CD4-positive, alpha-beta T cell (primary cell): ENCODE measurements around the gene YBX1. TPM values are rescaled to one million over a fixed set of nuclear protein-coding genes. Genes with fewer than 3 reads are reported as not detected.

Source experiments
- ATAC-seq: fragments of 200-7000 bp; cut with Tn5 transposase; one replicate; pipeline ENCODE4 v1.10.0; 2022; ENCODE audit warnings: mild to moderate bottlenecking; ENCODE audit not compliant: poor library complexity
- CTCF ChIA-PET: fragments of 350-600 bp; sonication (Branson Sonifier 250); formaldehyde crosslinking; loops from one replicate; lab custom pipeline; 2021; ENCODE audit warnings: antibody characterized with exemption, inconsistent platforms; lab: Charles Lee
- POLR2A ChIA-PET: fragments of 350-600 bp; sonication (Branson Sonifier 250); formaldehyde crosslinking; loops from one replicate; lab custom pipeline; 2021; ENCODE audit warnings: antibody characterized with exemption, inconsistent platforms; lab: Charles Lee
- DNase-seq, 14 experiments: peaks; one replicate each; pipeline ENCODE4 v3.0.0-alpha.2; 2013 to 2020; ENCODE audit warnings: mixed read lengths in 2 of 14
- H3K27ac ChIP-seq, 2 donors: one replicate each; pipeline versions ENCODE4 v1.5.1 to v1.7.0; 2013; ENCODE audit warnings: low read length in 2 of 2, low read depth in 1 of 2, mild to moderate bottlenecking in 1 of 2
- H3K27me3 ChIP-seq, 2 experiments: 1 replicate in 1 of 2; 2 replicates in 1 of 2; pipeline versions ENCODE4 v1.6.1 to v1.7.0; 2013; ENCODE audit warnings: low read length in 2 of 2, control low read depth in 1 of 2, mild to moderate bottlenecking in 1 of 2, moderate library complexity in 1 of 2; ENCODE audit not compliant: insufficient read depth in 2 of 2, control insufficient read depth in 1 of 2
- H3K36me3 ChIP-seq: one replicate; pipeline ENCODE4 v1.6.1; 2013; ENCODE audit warnings: low read length, control low read depth; ENCODE audit not compliant: insufficient read depth
- H3K4me1 ChIP-seq: one replicate; pipeline ENCODE4 v1.6.1; 2013; ENCODE audit warnings: low read length, control low read depth; ENCODE audit not compliant: insufficient read depth
- H3K4me3 ChIP-seq: one replicate; pipeline ENCODE4 v1.5.1; 2013; ENCODE audit warnings: mild to moderate bottlenecking, low read length, moderate library complexity
- H3K9me3 ChIP-seq, 2 experiments: 1 replicate in 1 of 2; 2 replicates in 1 of 2; pipeline versions ENCODE4 v1.6.1 to v1.7.0; 2013; ENCODE audit warnings: low read length in 2 of 2, mild to moderate bottlenecking in 2 of 2, control low read depth in 1 of 2, moderate library complexity in 1 of 2; ENCODE audit not compliant: control insufficient read depth in 1 of 2, insufficient read depth in 1 of 2
- H3K27ac Mint-ChIP-seq: one replicate; pipeline ENCODE4 v1.8.0; 2020; ENCODE audit warnings: mixed read lengths
- H3K27me3 Mint-ChIP-seq: one replicate; pipeline ENCODE4 v1.8.0; 2021; ENCODE audit warnings: mixed read lengths
- H3K36me3 Mint-ChIP-seq: one replicate; pipeline ENCODE4 v1.8.0; 2021; ENCODE audit warnings: low read depth, mixed read lengths
- H3K4me1 Mint-ChIP-seq: one replicate; pipeline ENCODE4 v1.8.0; 2021; ENCODE audit warnings: low read depth, mixed read lengths
- H3K4me3 Mint-ChIP-seq: one replicate; pipeline ENCODE4 v1.8.0; 2020; ENCODE audit warnings: mild to moderate bottlenecking, mixed read lengths
- H3K9me3 Mint-ChIP-seq: one replicate; pipeline ENCODE4 v1.8.0; 2020; ENCODE audit warnings: mixed read lengths
- intact Hi-C, 2 experiments: fragments of 100-400 bp; cut with DNase I in 1 of 2; cut with micrococcal nuclease in 1 of 2; formaldehyde crosslinking; loops; one replicate each; pipeline versions ENCODE4 v1.15.1 to v1.9.0; 2023 to 2025; cut with DNase I, micrococcal nuclease
- total RNA-seq, 174 experiments: library from RNA in 2 of 174; stranded (reverse) in 2 of 174; gene quantifications; one replicate each; pipeline ENCODE4 v1.2.3 and lab custom pipeline; 2021 to 2026
- TF ChIP-seq, protein P1 (sequence below): fragments of 200-600 bp; IDR thresholded peaks from one replicate; pipeline ENCODE4 v1.8.0; 2022; ENCODE audit warnings: antibody characterized with exemption, mild to moderate bottlenecking

Gene YBX1
- total RNA-seq, 2 experiments from 2014 or later, result 372 to 389 TPM

- H3K4me3 ChIP-seq, result no peak overlapping the region
- H3K27ac ChIP-seq, result no peak overlapping the region
- H3K4me1 ChIP-seq, result peaks cover 23% of the 10 kb centered on the region
- ChIA-PET CTCF (interaction anchor here (0.7 kb wide), 1 partner anchor 35 kb away, joined by 3 read pairs; the partner anchor contains the start of gene PPIH), POLR2A (interaction anchor here (4.7 kb wide), 1 partner anchor 11 kb away, joined by 37 read pairs; the partner anchor contains the start of gene YBX1)
- H3K9me3 Mint-ChIP-seq, result no peaks in the 10 kb centered on the region
- H3K9me3 ChIP-seq, result no peaks in the 10 kb centered on the region
- H3K27me3 ChIP-seq, result no peaks in the 10 kb centered on the region
- no peaks in the 10 kb centered on the region for H3K27me3 Mint-ChIP-seq
- ATAC-seq (no peak), DNase-seq (no peak)
- TF ChIP-seq, protein P1, sequence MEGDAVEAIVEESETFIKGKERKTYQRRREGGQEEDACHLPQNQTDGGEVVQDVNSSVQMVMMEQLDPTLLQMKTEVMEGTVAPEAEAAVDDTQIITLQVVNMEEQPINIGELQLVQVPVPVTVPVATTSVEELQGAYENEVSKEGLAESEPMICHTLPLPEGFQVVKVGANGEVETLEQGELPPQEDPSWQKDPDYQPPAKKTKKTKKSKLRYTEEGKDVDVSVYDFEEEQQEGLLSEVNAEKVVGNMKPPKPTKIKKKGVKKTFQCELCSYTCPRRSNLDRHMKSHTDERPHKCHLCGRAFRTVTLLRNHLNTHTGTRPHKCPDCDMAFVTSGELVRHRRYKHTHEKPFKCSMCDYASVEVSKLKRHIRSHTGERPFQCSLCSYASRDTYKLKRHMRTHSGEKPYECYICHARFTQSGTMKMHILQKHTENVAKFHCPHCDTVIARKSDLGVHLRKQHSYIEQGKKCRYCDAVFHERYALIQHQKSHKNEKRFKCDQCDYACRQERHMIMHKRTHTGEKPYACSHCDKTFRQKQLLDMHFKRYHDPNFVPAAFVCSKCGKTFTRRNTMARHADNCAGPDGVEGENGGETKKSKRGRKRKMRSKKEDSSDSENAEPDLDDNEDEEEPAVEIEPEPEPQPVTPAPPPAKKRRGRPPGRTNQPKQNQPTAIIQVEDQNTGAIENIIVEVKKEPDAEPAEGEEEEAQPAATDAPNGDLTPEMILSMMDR, result no peak
- peaks cover 45% of the 10 kb centered on the region for H3K36me3 ChIP-seq
- H3K27ac Mint-ChIP-seq, result peak overlapping the region; percentile 35
- H3K4me3 Mint-ChIP-seq, result no peak overlapping the region
- intact Hi-C loops, result loop anchor here in 1 of 2 experiments (10.0 kb wide), 1 partner anchor 48 kb away; no protein-coding TSS in a partner anchor
- peaks cover 80% of the 10 kb centered on the region for H3K4me1 Mint-ChIP-seq
- peaks cover 66% of the 10 kb centered on the region for H3K36me3 Mint-ChIP-seq
These were observed 10.7 kb downstream of the YBX1 start for GRCh38 chr1:42692911-42693310.

GRCh38 chr1:42698081-42698813 lies 16.0 kb downstream of the YBX1 start:
- Histone ChIP-seq H3K36me3 (peaks cover 85% of the 10 kb centered on the region), H3K27ac (no peak overlapping the region), H3K4me3 (no peak overlapping the region), H3K27me3 (no peaks in the 10 kb centered on the region), H3K4me1 (no peaks in the 10 kb centered on the region), H3K9me3 (no peaks in the 10 kb centered on the region)
- Mint-ChIP-seq H3K36me3 (peaks cover 99% of the 10 kb centered on the region), H3K9me3 (no peaks in the 10 kb centered on the region), H3K4me3 (no peak overlapping the region), H3K27me3 (no peaks in the 10 kb centered on the region), H3K4me1 (peaks cover 29% of the 10 kb centered on the region), H3K27ac (no peak overlapping the region)
- DNase-seq (no peak), ATAC-seq (no peak)
- intact Hi-C loops, result loop anchor here in 1 of 2 experiments (10.0 kb wide), 1 partner anchor 53 kb away; no protein-coding TSS in a partner anchor
- CTCF ChIA-PET, result no interaction called here
- TF ChIP-seq, protein P1, result no peak
- POLR2A ChIA-PET, result interaction anchor here (1.4 kb wide), 1 partner anchor 16 kb away, joined by 6 read pairs; the partner anchor contains the start of gene YBX1

DNA sequence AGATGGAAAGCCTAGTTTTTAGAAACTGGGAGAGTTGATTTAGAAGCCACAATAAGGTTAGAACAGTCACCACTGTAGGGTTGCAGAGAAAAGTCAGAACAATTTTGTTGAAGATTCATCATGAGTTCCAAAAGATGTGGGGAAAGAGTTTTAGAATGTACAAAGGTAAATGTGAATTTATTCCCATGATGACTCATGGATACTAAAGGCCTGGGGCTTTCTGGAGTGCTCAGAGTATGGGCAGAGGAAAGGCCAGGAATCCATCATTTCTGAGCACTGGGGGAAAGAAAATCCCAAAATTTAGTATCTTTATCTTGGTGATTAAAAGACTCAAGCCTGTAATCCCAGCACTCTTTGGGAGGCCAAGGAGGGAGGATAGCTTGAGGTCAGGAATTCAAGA lies 17.8 kb downstream of the YBX1 start:
- H3K27me3 Mint-ChIP-seq, result no peaks in the 10 kb centered on the region
- POLR2A ChIA-PET, result interaction anchor here (1.1 kb wide), 1 partner anchor 66 kb away, joined by 3 read pairs; no protein-coding TSS in a partner anchor
- peaks cover 11% of the 10 kb centered on the region for H3K4me1 Mint-ChIP-seq
- Histone ChIP-seq H3K9me3 (no peaks in the 10 kb centered on the region), H3K36me3 (peaks cover 90% of the 10 kb centered on the region), H3K27me3 (no peaks in the 10 kb centered on the region), H3K4me1 (no peaks in the 10 kb centered on the region), H3K4me3 (no peak overlapping the region), H3K27ac (no peak overlapping the region)
- no peak for DNase-seq
- TF ChIP-seq, protein P1, result no peak
- ATAC-seq, result no peak
- no peak overlapping the region for H3K4me3 Mint-ChIP-seq
- intact Hi-C loops, result no loop called here
- no peaks in the 10 kb centered on the region for H3K9me3 Mint-ChIP-seq
- H3K27ac Mint-ChIP-seq, result peak overlapping the region; percentile 64
- peaks cover 98% of the 10 kb centered on the region for H3K36me3 Mint-ChIP-seq
- CTCF ChIA-PET, result no interaction called here
